Measurements from ENCODE around the gene GABBR2.

GABBR2 gene

DNA sequence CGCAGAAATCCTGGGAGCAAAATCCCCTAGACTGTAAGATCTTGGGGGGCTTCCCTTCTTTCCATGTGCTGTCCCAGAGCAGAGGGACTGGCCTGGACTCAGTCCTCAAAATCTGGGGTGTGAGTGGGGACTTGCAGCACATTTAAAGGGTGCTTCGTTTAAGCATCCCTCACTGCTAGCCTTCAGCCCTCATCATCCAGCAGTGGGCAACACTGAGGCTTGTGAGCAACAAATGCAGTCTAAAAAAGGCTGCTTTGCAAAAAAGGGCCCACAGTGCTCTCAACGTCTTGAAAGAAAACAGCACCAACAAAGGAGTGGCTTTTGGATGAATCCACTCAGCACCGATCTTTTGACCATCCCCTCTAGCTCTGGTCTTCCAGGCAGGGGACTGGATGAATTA lies 325.0 kb downstream of the GABBR2 start:
- TF ChIP-seq EGR1 (IDR thresholded peaks at IDR 0.05) (no peak), ZBTB7A (IDR thresholded peaks at IDR 0.05; ENCODE audit: low read depth) (no peak), TEAD4 (IDR thresholded peaks at IDR 0.05) (no peak), CEBPB (IDR thresholded peaks at IDR 0.05) (no peak), RAD21 (IDR thresholded peaks at IDR 0.05; ENCODE audit: low read depth) (no peak), EP300 (IDR thresholded peaks at IDR 0.05; ENCODE audit: borderline replicate concordance) (no peak), NFIC (IDR thresholded peaks at IDR 0.05) (no peak), YY1 (IDR thresholded peaks at IDR 0.05; ENCODE audit: low read depth) (no peak), FOXM1 (IDR thresholded peaks at IDR 0.05; ENCODE audit: borderline replicate concordance, low read depth) (no peak), TAF1 (IDR thresholded peaks at IDR 0.05; ENCODE audit: low read depth) (no peak), USF1 (IDR thresholded peaks at IDR 0.05) (no peak), CREB1 (IDR thresholded peaks at IDR 0.05; ENCODE audit: low read depth) (no peak), TCF12 (IDR thresholded peaks at IDR 0.05; ENCODE audit: low read depth) (no peak), REST (IDR thresholded peaks at IDR 0.05; ENCODE audit: low read depth) (no peak)
- TF ChIP-seq, protein P1, sequence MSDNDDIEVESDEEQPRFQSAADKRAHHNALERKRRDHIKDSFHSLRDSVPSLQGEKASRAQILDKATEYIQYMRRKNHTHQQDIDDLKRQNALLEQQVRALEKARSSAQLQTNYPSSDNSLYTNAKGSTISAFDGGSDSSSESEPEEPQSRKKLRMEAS (IDR thresholded peaks at IDR 0.05), result no peak

DNA sequence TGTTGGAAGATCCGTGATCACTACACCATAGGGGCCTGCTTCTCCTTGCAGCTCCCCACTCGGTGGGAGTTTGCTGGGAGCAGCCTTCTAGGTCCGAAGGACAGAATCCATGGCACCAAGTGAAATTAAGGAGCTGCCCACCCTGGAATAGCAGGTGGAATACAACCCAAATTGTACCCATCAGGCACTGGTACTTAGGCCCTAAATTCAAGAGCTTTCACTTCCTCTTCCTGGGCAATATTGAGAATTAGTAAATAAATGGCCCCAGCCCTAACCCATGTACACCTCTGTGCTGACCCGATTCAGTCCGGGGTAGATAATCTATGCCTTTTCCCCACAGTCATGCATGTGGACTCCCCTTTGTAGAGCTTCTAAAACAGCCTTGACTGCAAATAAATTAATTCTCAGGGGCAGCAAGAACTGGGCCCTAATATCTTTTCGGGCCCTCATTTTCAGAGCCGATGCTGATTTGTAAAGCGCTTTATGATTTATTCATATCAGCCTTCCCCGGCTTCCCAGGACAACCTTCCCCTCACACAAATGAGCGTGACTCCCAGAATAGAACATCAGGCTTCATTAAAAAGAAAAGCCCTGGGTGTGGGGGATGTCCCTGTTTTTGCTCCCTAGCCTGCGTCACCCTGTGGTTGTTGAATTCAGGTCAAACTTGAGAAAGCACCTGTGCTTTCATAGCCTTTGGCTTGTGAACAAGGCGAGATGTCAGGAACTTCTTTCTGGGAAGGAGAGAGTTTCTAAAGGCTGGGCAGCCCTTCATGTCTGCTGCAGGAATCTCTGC lies 327.2 kb downstream of the GABBR2 start:
- TF ChIP-seq NFIC (IDR thresholded peaks at IDR 0.05) (no peak), EP300 (IDR thresholded peaks at IDR 0.05; ENCODE audit: borderline replicate concordance) (no peak), ZBTB7A (IDR thresholded peaks at IDR 0.05; ENCODE audit: low read depth) (no peak), TAF1 (IDR thresholded peaks at IDR 0.05; ENCODE audit: low read depth) (no peak), FOXM1 (IDR thresholded peaks at IDR 0.05; ENCODE audit: borderline replicate concordance, low read depth) (no peak), REST (IDR thresholded peaks at IDR 0.05; ENCODE audit: low read depth) (no peak), CREB1 (IDR thresholded peaks at IDR 0.05; ENCODE audit: low read depth) (no peak), YY1 (IDR thresholded peaks at IDR 0.05; ENCODE audit: low read depth) (no peak), CEBPB (IDR thresholded peaks at IDR 0.05) (no peak), EGR1 (IDR thresholded peaks at IDR 0.05) (no peak), TCF12 (IDR thresholded peaks at IDR 0.05; ENCODE audit: low read depth) (no peak), USF1 (IDR thresholded peaks at IDR 0.05) (no peak), TEAD4 (IDR thresholded peaks at IDR 0.05) (no peak)
- TF ChIP-seq, protein P1 (IDR thresholded peaks at IDR 0.05), result no peak

DNA sequence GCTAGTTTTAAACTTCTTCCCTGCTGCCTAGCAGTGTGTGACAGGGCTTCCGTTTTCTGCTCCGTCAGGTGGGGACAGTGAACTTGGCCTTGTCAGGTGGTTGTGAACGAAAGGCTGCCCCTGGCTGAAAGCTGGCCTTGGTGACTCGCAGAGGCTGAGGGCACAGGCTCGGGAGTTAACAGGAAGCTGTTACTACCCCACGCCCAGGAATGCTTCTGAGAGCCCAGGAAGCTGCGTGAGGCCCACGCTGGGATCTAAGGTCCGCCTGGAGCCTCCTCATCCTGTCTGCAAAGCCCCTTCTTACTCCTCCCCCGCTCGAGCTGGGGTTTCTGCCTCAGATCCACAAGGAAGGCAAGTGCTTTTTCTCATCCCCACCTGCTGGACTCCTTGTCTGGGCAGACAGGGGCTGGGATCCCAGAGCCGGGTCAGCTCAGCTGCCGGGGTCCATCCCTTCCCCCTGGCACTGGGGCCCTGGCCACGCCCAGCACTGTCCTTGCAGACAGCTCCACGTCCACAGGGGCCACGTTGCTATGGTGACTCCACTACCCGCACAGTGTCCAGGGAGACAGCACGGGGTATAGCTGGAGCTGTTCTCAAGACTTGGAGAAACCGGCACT lies 328.6 kb downstream of the GABBR2 start:
- TF ChIP-seq, protein P1 (IDR thresholded peaks at IDR 0.05), result no peak
- TF ChIP-seq TEAD4 (IDR thresholded peaks at IDR 0.05), result no peak
- no peak for TF ChIP-seq FOXM1 (IDR thresholded peaks at IDR 0.05; ENCODE audit: borderline replicate concordance, low read depth)
- no peak for TF ChIP-seq TAF1 (IDR thresholded peaks at IDR 0.05; ENCODE audit: low read depth)
- no peak for TF ChIP-seq USF1 (IDR thresholded peaks at IDR 0.05)
- TF ChIP-seq CREB1 (IDR thresholded peaks at IDR 0.05; ENCODE audit: low read depth), result no peak
- no peak for TF ChIP-seq RAD21 (IDR thresholded peaks at IDR 0.05; ENCODE audit: low read depth)
- TF ChIP-seq EGR1 (IDR thresholded peaks at IDR 0.05), result no peak
- no peak for TF ChIP-seq TCF12 (IDR thresholded peaks at IDR 0.05; ENCODE audit: low read depth)
- TF ChIP-seq NFIC (IDR thresholded peaks at IDR 0.05), result no peak
- no peak for TF ChIP-seq CEBPB (IDR thresholded peaks at IDR 0.05)
- TF ChIP-seq EP300 (IDR thresholded peaks at IDR 0.05; ENCODE audit: borderline replicate concordance), result no peak
- no peak for TF ChIP-seq YY1 (IDR thresholded peaks at IDR 0.05; ENCODE audit: low read depth)

DNA sequence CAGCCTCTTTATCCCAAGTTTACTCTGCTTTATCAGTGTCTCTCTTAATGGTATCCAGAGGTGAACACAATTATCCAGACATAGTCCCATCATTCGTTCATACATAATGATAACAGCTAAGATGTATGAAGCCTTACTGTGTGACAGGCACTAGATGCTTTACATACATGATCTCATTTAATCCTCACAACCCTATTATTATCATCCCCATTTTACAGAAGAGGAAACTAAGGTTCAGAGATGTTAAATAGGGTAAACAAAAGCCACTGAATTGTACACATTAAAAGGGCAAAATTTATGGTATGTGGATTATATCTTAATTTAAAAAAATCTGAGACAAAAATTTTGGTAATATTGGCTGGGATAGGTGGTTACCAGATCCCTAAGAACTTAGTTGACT lies 329.2 kb downstream of the GABBR2 start:
- no peak for TF ChIP-seq YY1 (IDR thresholded peaks at IDR 0.05; ENCODE audit: low read depth)
- TF ChIP-seq RAD21 (IDR thresholded peaks at IDR 0.05; ENCODE audit: low read depth), result no peak
- TF ChIP-seq FOXM1 (IDR thresholded peaks at IDR 0.05; ENCODE audit: borderline replicate concordance, low read depth), result no peak
- no peak for TF ChIP-seq TCF12 (IDR thresholded peaks at IDR 0.05; ENCODE audit: low read depth)
